WTC11 (cell line): Measurements from ENCODE around the gene AGAP1. TPM values are rescaled to one million over a fixed set of nuclear protein-coding genes. Genes with fewer than 3 reads are reported as not detected.

Source experiments
- ATAC-seq: fragments of 200-7000 bp; cut with Tn5 transposase; 2 replicates; pipeline ENCODE4 v1.10.0; 2021; ENCODE audit warnings: mild to moderate bottlenecking, moderate library complexity
- CTCF ChIA-PET: fragments of 300-600 bp; sonication (Branson Sonifier 250); formaldehyde crosslinking; loops from one replicate; lab custom pipeline; 2021; ENCODE audit warnings: antibody characterized with exemption; lab: Charles Lee
- POLR2A ChIA-PET: fragments of 350-600 bp; sonication (Branson Sonifier 250); formaldehyde crosslinking; loops from one replicate; lab custom pipeline; 2021; ENCODE audit warnings: antibody characterized with exemption; lab: Charles Lee
- DNase-seq: peaks from one replicate; pipeline ENCODE4 v3.0.0; 2021; ENCODE audit warnings: low spot score
- H3K27ac Mint-ChIP-seq: 2 replicates; pipeline ENCODE4 v1.8.0; 2021; ENCODE audit warnings: mixed read lengths
- H3K27me3 Mint-ChIP-seq: 2 replicates; pipeline ENCODE4 v1.8.0; 2021; ENCODE audit warnings: low read depth, mild to moderate bottlenecking, moderate library complexity, mixed read lengths
- H3K36me3 Mint-ChIP-seq: 2 replicates; pipeline ENCODE4 v1.8.0; 2021; ENCODE audit warnings: mixed read lengths
- H3K4me1 Mint-ChIP-seq: 2 replicates; pipeline ENCODE4 v1.8.0; 2022; ENCODE audit warnings: mixed read lengths
- H3K4me3 Mint-ChIP-seq: 2 replicates; pipeline ENCODE4 v1.8.0; 2021; ENCODE audit warnings: mild to moderate bottlenecking, moderate library complexity, mixed read lengths
- H3K9me3 Mint-ChIP-seq: 2 replicates; pipeline ENCODE4 v1.8.0; 2021; ENCODE audit warnings: mixed read lengths
- CREB1 ChIP-seq: sonication (generic); formaldehyde crosslinking; IDR thresholded peaks from 2 replicates; pipeline ENCODE4 v1.8.0; 2023; ENCODE audit warnings: mild to moderate bottlenecking, missing genetic modification reagents
- ESRRA ChIP-seq: sonication (generic); formaldehyde crosslinking; IDR thresholded peaks from 2 replicates; pipeline ENCODE4 v1.8.1; 2022; ENCODE audit warnings: mild to moderate bottlenecking, missing genetic modification reagents, borderline replicate concordance
- GABPB1 ChIP-seq: sonication (generic); formaldehyde crosslinking; IDR thresholded peaks from 2 replicates; pipeline ENCODE4 v1.8.1; 2023; ENCODE audit warnings: mild to moderate bottlenecking, missing genetic modification reagents
- HMGA2 ChIP-seq: fragments of 250-450 bp; sonication (Bioruptor Pico); IDR thresholded peaks from 2 replicates; pipeline ENCODE4 v1.4.0; 2021; ENCODE audit warnings: mild to moderate bottlenecking, moderate library complexity
- JUN ChIP-seq: sonication (generic); formaldehyde crosslinking; IDR thresholded peaks from 2 replicates; pipeline ENCODE4 v1.8.0; 2023; ENCODE audit warnings: mild to moderate bottlenecking, missing genetic modification reagents
- NR3C1 ChIP-seq: sonication (generic); formaldehyde crosslinking; conservative IDR thresholded peaks from 2 replicates; pipeline ENCODE4 v1.8.1; 2023; ENCODE audit warnings: low read depth, mild to moderate bottlenecking, missing genetic modification reagents
- OVOL2 ChIP-seq: fragments of 250-450 bp; sonication (Bioruptor Pico); IDR thresholded peaks from 2 replicates; pipeline ENCODE4 v1.9.0; 2021; ENCODE audit warnings: mild to moderate bottlenecking, borderline replicate concordance
- RORB ChIP-seq: fragments of 250-450 bp; sonication (Bioruptor Pico); IDR thresholded peaks from 2 replicates; pipeline ENCODE4 v1.9.0; 2021; ENCODE audit warnings: mild to moderate bottlenecking
- SMAD4 ChIP-seq: sonication (generic); formaldehyde crosslinking; IDR thresholded peaks from 2 replicates; pipeline ENCODE4 v1.8.0; 2022; ENCODE audit warnings: mild to moderate bottlenecking, missing genetic modification reagents
- TEAD4 ChIP-seq: sonication (generic); formaldehyde crosslinking; IDR thresholded peaks from 2 replicates; pipeline ENCODE4 v1.8.0; 2022; ENCODE audit warnings: mild to moderate bottlenecking, missing genetic modification reagents
- TP53 ChIP-seq: sonication (generic); formaldehyde crosslinking; IDR thresholded peaks from 2 replicates; pipeline ENCODE4 v1.8.1; 2023; ENCODE audit warnings: mild to moderate bottlenecking, missing genetic modification reagents
- ZNF121 ChIP-seq: sonication (generic); formaldehyde crosslinking; IDR thresholded peaks from 2 replicates; pipeline ENCODE4 v1.8.0; 2023; ENCODE audit warnings: missing genetic modification reagents
- total RNA-seq: library from RNA; stranded (reverse); gene quantifications from 3 replicates; pipeline ENCODE4 v1.2.3, GENCODE V29; 2021
- TF ChIP-seq, protein P1 (sequence below): sonication (generic); formaldehyde crosslinking; IDR thresholded peaks from 2 replicates; pipeline ENCODE4 v1.8.0; 2022; ENCODE audit warnings: missing genetic modification reagents
- TF ChIP-seq, protein P2 (sequence below): fragments of 250-450 bp; sonication (Bioruptor Pico); IDR thresholded peaks from 2 replicates; pipeline ENCODE4 v1.9.0; 2021; ENCODE audit warnings: mild to moderate bottlenecking
- TF ChIP-seq, protein P3 (sequence below): sonication (generic); formaldehyde crosslinking; IDR thresholded peaks from 2 replicates; pipeline ENCODE4 v1.8.1; 2023; ENCODE audit warnings: mild to moderate bottlenecking, missing genetic modification reagents
- TF ChIP-seq, protein P4 (sequence below): sonication (generic); formaldehyde crosslinking; IDR thresholded peaks from 2 replicates; pipeline ENCODE4 v1.8.1; 2023; ENCODE audit warnings: mild to moderate bottlenecking, missing genetic modification reagents
- TF ChIP-seq, protein P5 (sequence below): sonication (generic); formaldehyde crosslinking; IDR thresholded peaks from 2 replicates; pipeline ENCODE4 v1.8.0; 2022; ENCODE audit warnings: mild to moderate bottlenecking, missing genetic modification reagents

Gene AGAP1
- total RNA-seq, 1 experiment from 2014 or later = 49.3 TPM

DNA sequence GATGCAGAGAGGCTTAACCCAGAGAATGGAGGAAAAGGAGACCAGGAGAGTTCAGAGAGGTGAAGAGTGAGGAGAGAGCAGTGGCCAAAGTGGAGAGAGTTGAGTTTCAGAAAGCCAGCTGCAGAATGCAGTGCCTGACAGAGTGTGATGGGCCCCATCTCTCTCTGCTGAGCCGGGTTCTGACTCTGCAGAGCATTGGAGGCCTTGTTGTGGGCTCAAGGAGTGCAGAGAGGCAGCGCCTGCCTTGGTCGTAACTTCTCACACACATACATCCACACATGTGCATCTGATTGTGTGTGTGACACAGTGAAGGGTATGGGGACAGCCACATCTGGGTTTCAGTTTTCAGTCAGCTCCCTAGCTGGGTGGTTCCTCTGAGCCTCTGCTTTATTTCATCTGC is 58.8 kb downstream of the AGAP1 start (continued):
- TF ChIP-seq, protein P1, sequence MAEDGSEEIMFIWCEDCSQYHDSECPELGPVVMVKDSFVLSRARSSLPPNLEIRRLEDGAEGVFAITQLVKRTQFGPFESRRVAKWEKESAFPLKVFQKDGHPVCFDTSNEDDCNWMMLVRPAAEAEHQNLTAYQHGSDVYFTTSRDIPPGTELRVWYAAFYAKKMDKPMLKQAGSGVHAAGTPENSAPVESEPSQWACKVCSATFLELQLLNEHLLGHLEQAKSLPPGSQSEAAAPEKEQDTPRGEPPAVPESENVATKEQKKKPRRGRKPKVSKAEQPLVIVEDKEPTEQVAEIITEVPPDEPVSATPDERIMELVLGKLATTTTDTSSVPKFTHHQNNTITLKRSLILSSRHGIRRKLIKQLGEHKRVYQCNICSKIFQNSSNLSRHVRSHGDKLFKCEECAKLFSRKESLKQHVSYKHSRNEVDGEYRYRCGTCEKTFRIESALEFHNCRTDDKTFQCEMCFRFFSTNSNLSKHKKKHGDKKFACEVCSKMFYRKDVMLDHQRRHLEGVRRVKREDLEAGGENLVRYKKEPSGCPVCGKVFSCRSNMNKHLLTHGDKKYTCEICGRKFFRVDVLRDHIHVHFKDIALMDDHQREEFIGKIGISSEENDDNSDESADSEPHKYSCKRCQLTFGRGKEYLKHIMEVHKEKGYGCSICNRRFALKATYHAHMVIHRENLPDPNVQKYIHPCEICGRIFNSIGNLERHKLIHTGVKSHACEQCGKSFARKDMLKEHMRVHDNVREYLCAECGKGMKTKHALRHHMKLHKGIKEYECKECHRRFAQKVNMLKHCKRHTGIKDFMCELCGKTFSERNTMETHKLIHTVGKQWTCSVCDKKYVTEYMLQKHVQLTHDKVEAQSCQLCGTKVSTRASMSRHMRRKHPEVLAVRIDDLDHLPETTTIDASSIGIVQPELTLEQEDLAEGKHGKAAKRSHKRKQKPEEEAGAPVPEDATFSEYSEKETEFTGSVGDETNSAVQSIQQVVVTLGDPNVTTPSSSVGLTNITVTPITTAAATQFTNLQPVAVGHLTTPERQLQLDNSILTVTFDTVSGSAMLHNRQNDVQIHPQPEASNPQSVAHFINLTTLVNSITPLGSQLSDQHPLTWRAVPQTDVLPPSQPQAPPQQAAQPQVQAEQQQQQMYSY (CRISPR knock-in tag) = no peak
- no peak for TF ChIP-seq ESRRA (CRISPR knock-in tag)

DNA sequence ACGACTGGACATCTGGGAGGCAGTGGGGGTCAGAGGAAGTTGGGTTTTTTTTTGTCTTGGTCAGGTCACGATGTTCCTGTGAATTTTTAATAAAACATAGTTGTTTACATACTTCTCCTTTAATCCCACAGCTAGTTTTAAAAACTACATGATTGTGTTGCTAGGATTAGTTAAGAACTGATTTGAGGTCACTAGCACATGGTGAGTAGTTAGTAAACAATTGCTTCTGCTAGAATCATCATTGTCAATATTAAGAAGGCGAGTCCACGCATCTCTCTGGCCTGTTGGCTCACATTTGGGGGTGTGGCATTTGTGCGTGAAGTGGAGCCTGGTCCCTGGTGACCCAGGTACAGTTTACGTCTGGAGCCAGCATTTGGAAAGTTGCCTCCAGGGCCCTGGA is 59.4 kb downstream of the AGAP1 start:
- H3K27ac Mint-ChIP-seq = no peak overlapping the region
- peaks cover 45% of the 10 kb centered on the region for H3K4me1 Mint-ChIP-seq
- H3K36me3 Mint-ChIP-seq = no peaks in the 10 kb centered on the region
- TF ChIP-seq ESRRA (CRISPR knock-in tag) = no peak
- no peak for TF ChIP-seq TP53 (CRISPR knock-in tag)
- TF ChIP-seq, protein P2, sequence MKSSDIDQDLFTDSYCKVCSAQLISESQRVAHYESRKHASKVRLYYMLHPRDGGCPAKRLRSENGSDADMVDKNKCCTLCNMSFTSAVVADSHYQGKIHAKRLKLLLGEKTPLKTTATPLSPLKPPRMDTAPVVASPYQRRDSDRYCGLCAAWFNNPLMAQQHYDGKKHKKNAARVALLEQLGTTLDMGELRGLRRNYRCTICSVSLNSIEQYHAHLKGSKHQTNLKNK (CRISPR knock-in tag) = no peak
- TF ChIP-seq ZNF121 = no peak
- TF ChIP-seq, protein P3, sequence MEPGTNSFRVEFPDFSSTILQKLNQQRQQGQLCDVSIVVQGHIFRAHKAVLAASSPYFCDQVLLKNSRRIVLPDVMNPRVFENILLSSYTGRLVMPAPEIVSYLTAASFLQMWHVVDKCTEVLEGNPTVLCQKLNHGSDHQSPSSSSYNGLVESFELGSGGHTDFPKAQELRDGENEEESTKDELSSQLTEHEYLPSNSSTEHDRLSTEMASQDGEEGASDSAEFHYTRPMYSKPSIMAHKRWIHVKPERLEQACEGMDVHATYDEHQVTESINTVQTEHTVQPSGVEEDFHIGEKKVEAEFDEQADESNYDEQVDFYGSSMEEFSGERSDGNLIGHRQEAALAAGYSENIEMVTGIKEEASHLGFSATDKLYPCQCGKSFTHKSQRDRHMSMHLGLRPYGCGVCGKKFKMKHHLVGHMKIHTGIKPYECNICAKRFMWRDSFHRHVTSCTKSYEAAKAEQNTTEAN (CRISPR knock-in tag) = no peak
- TF ChIP-seq OVOL2 (CRISPR knock-in tag) = no peak
- no peak for TF ChIP-seq TEAD4 (CRISPR knock-in tag)
- no peak for TF ChIP-seq JUN (CRISPR knock-in tag)
- no peak for TF ChIP-seq NR3C1 (CRISPR knock-in tag)
- TF ChIP-seq RORB (CRISPR knock-in tag) = no peak
- no peak for TF ChIP-seq SMAD4 (CRISPR knock-in tag)
- TF ChIP-seq GABPB1 (CRISPR knock-in tag) = no peak
- TF ChIP-seq, protein P4, sequence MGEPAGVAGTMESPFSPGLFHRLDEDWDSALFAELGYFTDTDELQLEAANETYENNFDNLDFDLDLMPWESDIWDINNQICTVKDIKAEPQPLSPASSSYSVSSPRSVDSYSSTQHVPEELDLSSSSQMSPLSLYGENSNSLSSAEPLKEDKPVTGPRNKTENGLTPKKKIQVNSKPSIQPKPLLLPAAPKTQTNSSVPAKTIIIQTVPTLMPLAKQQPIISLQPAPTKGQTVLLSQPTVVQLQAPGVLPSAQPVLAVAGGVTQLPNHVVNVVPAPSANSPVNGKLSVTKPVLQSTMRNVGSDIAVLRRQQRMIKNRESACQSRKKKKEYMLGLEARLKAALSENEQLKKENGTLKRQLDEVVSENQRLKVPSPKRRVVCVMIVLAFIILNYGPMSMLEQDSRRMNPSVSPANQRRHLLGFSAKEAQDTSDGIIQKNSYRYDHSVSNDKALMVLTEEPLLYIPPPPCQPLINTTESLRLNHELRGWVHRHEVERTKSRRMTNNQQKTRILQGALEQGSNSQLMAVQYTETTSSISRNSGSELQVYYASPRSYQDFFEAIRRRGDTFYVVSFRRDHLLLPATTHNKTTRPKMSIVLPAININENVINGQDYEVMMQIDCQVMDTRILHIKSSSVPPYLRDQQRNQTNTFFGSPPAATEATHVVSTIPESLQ (CRISPR knock-in tag) = no peak
- TF ChIP-seq HMGA2 (CRISPR knock-in tag) = no peak
- TF ChIP-seq, protein P5, sequence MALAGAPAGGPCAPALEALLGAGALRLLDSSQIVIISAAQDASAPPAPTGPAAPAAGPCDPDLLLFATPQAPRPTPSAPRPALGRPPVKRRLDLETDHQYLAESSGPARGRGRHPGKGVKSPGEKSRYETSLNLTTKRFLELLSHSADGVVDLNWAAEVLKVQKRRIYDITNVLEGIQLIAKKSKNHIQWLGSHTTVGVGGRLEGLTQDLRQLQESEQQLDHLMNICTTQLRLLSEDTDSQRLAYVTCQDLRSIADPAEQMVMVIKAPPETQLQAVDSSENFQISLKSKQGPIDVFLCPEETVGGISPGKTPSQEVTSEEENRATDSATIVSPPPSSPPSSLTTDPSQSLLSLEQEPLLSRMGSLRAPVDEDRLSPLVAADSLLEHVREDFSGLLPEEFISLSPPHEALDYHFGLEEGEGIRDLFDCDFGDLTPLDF (CRISPR knock-in tag) = no peak
- TF ChIP-seq CREB1 = no peak
- TF ChIP-seq, all 79 proteins: peak for 0
- ChIA-PET POLR2A (no interaction called here), CTCF (interaction anchor here (2.0 kb wide), 1 partner anchor 39 kb away, joined by 9 read pairs; no protein-coding TSS in a partner anchor)
- Mint-ChIP-seq H3K9me3 (no peaks in the 10 kb centered on the region), H3K27me3 (no peaks in the 10 kb centered on the region), H3K4me3 (no peak overlapping the region)
- no peak for ATAC-seq
- DNase-seq = no peak
